C4-2B (cell line): ENCODE data around the gene NR4A3.
"Not testable (repeated sequence)": the region's sequence is repeated elsewhere in the genome, so short reads cannot be mapped to it uniquely, and the experiment has no call there.

Experiments
- H3K27ac ChIP-seq: fragments of 450-650 bp; 2 replicates; pipeline ENCODE4 v1.5.1; 2017
- CTCF ChIP-seq: fragments of 450-650 bp; conservative IDR thresholded peaks from 2 replicates; pipeline ENCODE4 v1.5.1; 2017; ENCODE audit warnings: mild to moderate bottlenecking
- ZFX ChIP-seq: fragments of 450-650 bp; IDR thresholded peaks from 2 replicates; pipeline ENCODE4 v1.6.1; 2017

The NR4A3 gene

DNA sequence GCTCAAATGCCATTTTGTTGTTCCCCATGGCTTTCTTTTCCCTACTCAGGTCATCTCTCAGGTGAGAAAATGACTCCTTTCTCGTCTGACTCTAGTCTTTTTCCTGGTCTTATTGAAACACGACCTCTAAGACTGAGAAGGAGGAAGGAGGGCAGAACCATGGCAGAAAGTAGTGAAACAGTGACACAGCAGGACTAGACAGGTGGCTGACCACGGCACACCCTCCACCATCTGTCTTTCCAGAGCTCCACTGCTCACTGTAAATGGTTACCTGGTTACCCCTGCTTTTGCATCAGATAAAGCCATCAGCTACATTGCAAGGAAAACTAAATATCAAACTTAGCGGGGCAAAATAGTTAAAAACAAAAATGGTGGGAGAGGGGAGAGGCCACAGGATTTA is 30.9 kb downstream of the NR4A3 start:
- TF ChIP-seq ZFX (no peak), CTCF (no peak)
- H3K27ac ChIP-seq: no peak overlapping the region

GRCh38 chr9:99855467-99856176 is 33.9 kb downstream of the NR4A3 start:
- TF ChIP-seq CTCF: no peak
- no peak for TF ChIP-seq ZFX
- no peak overlapping the region for H3K27ac ChIP-seq

GRCh38 chr9:99857576-99857975 is 35.9 kb downstream of the NR4A3 start:
- not testable (repeated sequence) for H3K27ac ChIP-seq

- no peak overlapping the region for H3K27ac ChIP-seq
- no peak for TF ChIP-seq CTCF
- no peak for TF ChIP-seq ZFX
These were observed 36.4 kb downstream of the NR4A3 start for GRCh38 chr9:99858087-99858486.

DNA sequence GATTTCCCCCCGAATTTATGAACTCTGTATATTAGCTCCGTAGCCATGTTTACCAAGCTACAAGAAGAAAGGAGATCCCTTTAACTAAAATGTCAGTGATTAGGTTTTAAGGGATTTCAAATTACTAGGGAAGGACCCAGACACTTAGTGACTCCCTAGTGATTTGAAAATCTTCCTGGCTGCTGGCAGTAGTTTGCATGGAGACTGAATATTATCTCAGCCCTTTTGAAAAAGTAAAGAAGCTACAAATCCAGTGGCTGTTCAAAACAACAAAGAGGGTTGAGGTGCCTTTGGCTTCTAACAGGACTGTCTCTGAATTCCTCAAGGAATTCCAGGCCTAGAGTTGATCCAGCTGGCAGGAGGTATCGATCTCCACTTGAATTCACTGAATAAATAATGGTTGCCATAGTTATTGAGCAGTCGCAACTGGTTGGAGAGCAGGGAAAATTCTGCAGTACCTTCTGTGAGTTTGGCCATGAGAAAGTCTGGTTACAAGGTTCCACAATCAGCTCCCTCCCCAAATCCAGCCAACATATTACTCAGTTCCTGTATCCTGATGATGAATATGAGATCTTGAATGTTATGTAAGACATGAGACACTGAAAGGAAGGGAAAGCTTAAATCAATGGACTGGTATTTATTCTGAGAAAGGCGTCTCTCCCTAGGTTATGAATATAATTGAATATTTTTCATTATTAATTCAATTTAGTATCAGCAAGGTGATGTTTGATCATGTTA is 37.7 kb downstream of the NR4A3 start:
- no peak for TF ChIP-seq CTCF
- TF ChIP-seq ZFX: no peak
- no peak overlapping the region for H3K27ac ChIP-seq

DNA sequence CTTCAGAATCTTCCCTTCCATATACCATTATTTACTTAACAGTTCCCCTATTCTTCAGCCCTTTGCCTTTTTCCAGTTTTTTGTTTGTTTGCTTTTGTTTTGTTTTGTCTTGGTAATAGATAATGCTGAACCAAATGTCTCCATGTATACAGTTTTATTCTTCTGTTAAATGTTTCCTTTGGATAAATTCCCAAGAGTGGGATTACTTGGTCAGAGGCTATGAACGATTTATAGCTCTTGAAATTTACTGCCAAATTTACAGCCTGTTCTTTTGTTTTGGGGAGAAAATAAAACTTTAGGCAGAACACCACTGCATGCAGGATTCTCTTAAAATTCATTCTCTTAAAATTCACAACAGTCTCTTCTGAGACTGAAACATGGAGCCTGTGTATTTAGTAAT is 38.6 kb downstream of the NR4A3 start:
- no peak overlapping the region for H3K27ac ChIP-seq
- TF ChIP-seq ZFX (no peak), CTCF (no peak)

- TF ChIP-seq CTCF: no peak
- no peak for TF ChIP-seq ZFX
- H3K27ac ChIP-seq: no peak overlapping the region
These were observed 42.3 kb downstream of the NR4A3 start for GRCh38 chr9:99863955-99864354.
